ENCODE data around the gene SCYGR3. TPM values are rescaled to one million over a fixed set of nuclear protein-coding genes. Genes with fewer than 3 reads are reported as not detected.

SCYGR3 gene
- total and polyA plus RNA-seq, 2 of the 8 experiments (the other 6 are each of a cell fraction or from before 2014, with no cell fraction given) = not detected

- no peak for TF ChIP-seq CHD7 (IDR thresholded peaks at IDR 0.05; ENCODE audit: insufficient replicate concordance, low read length)
- no peak for TF ChIP-seq YY1 (IDR thresholded peaks at IDR 0.05; ENCODE audit: low read depth, low read length)
Measured at GRCh38 chr2:227616631-227617030, 2.0 kb upstream of the SCYGR3 start (continued).
